Loucy (cell line): Measurements from ENCODE around the gene CFAP100.

Experiments
- H2AFZ ChIP-seq: fragments of 200-600 bp; sonication (generic); 2 replicates; pipeline ENCODE4 v1.6.0; 2016; ENCODE audit warnings: antibody characterized with exemption, mild to moderate bottlenecking, low read length, moderate library complexity
- H3F3A ChIP-seq: fragments of 200-600 bp; 2 replicates; pipeline ENCODE4 v1.6.0; 2016; ENCODE audit warnings: antibody characterized with exemption, low read depth, mild to moderate bottlenecking
- H3K27me3 ChIP-seq: fragments of 200-600 bp; sonication (generic); 2 replicates; pipeline ENCODE4 v1.6.1; 2014; ENCODE audit warnings: low read length, mild to moderate bottlenecking; ENCODE audit not compliant: insufficient read depth, poor library complexity, severe bottlenecking
- H3K36me3 ChIP-seq: fragments of 200-600 bp; sonication (generic); 2 replicates; pipeline ENCODE4 v1.6.1; 2016; ENCODE audit warnings: low read length; ENCODE audit not compliant: insufficient read depth
- H3K4me1 ChIP-seq: fragments of 200-600 bp; sonication (generic); 2 replicates; pipeline ENCODE4 v1.5.1; 2014; ENCODE audit warnings: low read length, mild to moderate bottlenecking; ENCODE audit not compliant: insufficient read depth, poor library complexity, severe bottlenecking
- H3K4me2 ChIP-seq: fragments of 200-600 bp; sonication (generic); 2 replicates; pipeline ENCODE4 v1.6.0; 2014; ENCODE audit warnings: antibody characterized with exemption, low read length, low read depth, mild to moderate bottlenecking; ENCODE audit not compliant: poor library complexity, severe bottlenecking
- H3K4me3 ChIP-seq: fragments of 200-600 bp; sonication (generic); 2 replicates; pipeline ENCODE4 v1.5.1; 2014; ENCODE audit warnings: low read length, mild to moderate bottlenecking, mixed read lengths; ENCODE audit not compliant: poor library complexity, severe bottlenecking
- H3K79me2 ChIP-seq: fragments of 200-600 bp; sonication (generic); 2 replicates; pipeline ENCODE4 v1.6.1; 2014; ENCODE audit warnings: low read length; ENCODE audit not compliant: insufficient read depth
- H3K9ac ChIP-seq: fragments of 200-600 bp; sonication (generic); 2 replicates; pipeline ENCODE4 v1.6.0; 2014; ENCODE audit warnings: mild to moderate bottlenecking, low read depth, low read length, moderate library complexity; ENCODE audit not compliant: poor library complexity, severe bottlenecking
- H3K9me2 ChIP-seq: fragments of 200-600 bp; sonication (generic); replicated peaks from 2 replicates; pipeline ENCODE4 v1.6.1; 2016; ENCODE audit warnings: low read depth, low read length, mixed read lengths
- H3K9me3 ChIP-seq: fragments of 200-600 bp; sonication (generic); 2 replicates; pipeline ENCODE4 v1.6.1; 2014; ENCODE audit warnings: mild to moderate bottlenecking, antibody characterized with exemption, low read length, low read depth; ENCODE audit not compliant: insufficient read depth
- H4K20me1 ChIP-seq: fragments of 200-600 bp; sonication (generic); 2 replicates; pipeline ENCODE4 v1.6.0; 2014; ENCODE audit warnings: antibody characterized with exemption, low read length, mild to moderate bottlenecking; ENCODE audit not compliant: insufficient read depth, poor library complexity, severe bottlenecking
- CTCF ChIP-seq: fragments of 200-600 bp; sonication (generic); conservative IDR thresholded peaks from 2 replicates; pipeline ENCODE4 v1.5.1; 2014; ENCODE audit warnings: mild to moderate bottlenecking, antibody characterized with exemption, low read length
- EZH2phosphoT487 ChIP-seq: fragments of 200-600 bp; IDR thresholded peaks from 2 replicates; pipeline ENCODE4 v1.6.1; 2018; ENCODE audit warnings: antibody characterized with exemption, mild to moderate bottlenecking, moderate library complexity, borderline replicate concordance

CFAP100 gene

GRCh38 chr3:126377211-126377610, 17.5 kb upstream of the CFAP100 start:
- Histone ChIP-seq H3K9ac (no peak overlapping the region), H4K20me1 (no peaks in the 10 kb centered on the region), H3F3A (no peaks in the 10 kb centered on the region), H3K27me3 (no peaks in the 10 kb centered on the region), H2AFZ (no peak overlapping the region), H3K4me2 (no peak overlapping the region), H3K9me2 (no peaks in the 10 kb centered on the region), H3K4me1 (no peaks in the 10 kb centered on the region), H3K36me3 (no peaks in the 10 kb centered on the region), H3K79me2 (no peaks in the 10 kb centered on the region), H3K9me3 (no peaks in the 10 kb centered on the region), H3K4me3 (no peak overlapping the region)
- TF ChIP-seq EZH2phosphoT487 (no peak), CTCF (no peak)

- no peak overlapping the region for H3K4me2 ChIP-seq
Measured at GRCh38 chr3:126378341-126378751, 16.4 kb upstream of the CFAP100 start.

GRCh38 chr3:126380011-126380768, 14.5 kb upstream of the CFAP100 start:
- no peaks in the 10 kb centered on the region for H3F3A ChIP-seq
- no peaks in the 10 kb centered on the region for H4K20me1 ChIP-seq
- no peak overlapping the region for H3K9ac ChIP-seq
- no peaks in the 10 kb centered on the region for H3K36me3 ChIP-seq
- H3K27me3 ChIP-seq = no peaks in the 10 kb centered on the region
- no peaks in the 10 kb centered on the region for H3K9me2 ChIP-seq
- H3K9me3 ChIP-seq = no peaks in the 10 kb centered on the region
- no peaks in the 10 kb centered on the region for H3K79me2 ChIP-seq
- TF ChIP-seq EZH2phosphoT487 (no peak), CTCF (no peak)
- no peak overlapping the region for H3K4me2 ChIP-seq
- no peak overlapping the region for H2AFZ ChIP-seq
- no peak overlapping the region for H3K4me3 ChIP-seq
- H3K4me1 ChIP-seq = no peaks in the 10 kb centered on the region

More at GRCh38 chr3:126378341-126378751, 16.4 kb upstream of the CFAP100 start:
- H3K9me3 ChIP-seq = no peaks in the 10 kb centered on the region
- H3K36me3 ChIP-seq = no peaks in the 10 kb centered on the region
- H3K4me3 ChIP-seq = no peak overlapping the region
- H3K4me1 ChIP-seq = no peaks in the 10 kb centered on the region
- H4K20me1 ChIP-seq = no peaks in the 10 kb centered on the region
- H3F3A ChIP-seq = no peaks in the 10 kb centered on the region
- H3K79me2 ChIP-seq = no peaks in the 10 kb centered on the region
- TF ChIP-seq CTCF (no peak), EZH2phosphoT487 (no peak)
- no peaks in the 10 kb centered on the region for H3K9me2 ChIP-seq
- H3K9ac ChIP-seq = no peak overlapping the region
- H2AFZ ChIP-seq = no peak overlapping the region
- H3K27me3 ChIP-seq = no peaks in the 10 kb centered on the region
